Panc1 (cell line): ENCODE measurements around the gene ZNF578. TPM values are rescaled to one million over a fixed set of nuclear protein-coding genes. Genes with fewer than 3 reads are reported as not detected.
"Not testable (repeated sequence)": the region's sequence is repeated elsewhere in the genome, so short reads cannot be mapped to it uniquely, and the experiment has no call there.

ENCODE experiments used
- ATAC-seq: fragments of 200-7000 bp; cut with Tn5 transposase; 2 replicates; pipeline ENCODE4 v1.9.1; 2020; ENCODE audit warnings: mild to moderate bottlenecking, moderate library complexity
- BruUV-seq: library from RNA; stranded (reverse); fragments of 400-500 nt; replicated peaks from 2 replicates; lab custom pipeline; 2021; lab: Mats Ljungman, UMichigan
- CTCF ChIA-PET: fragments of 300-600 bp; sonication (Branson Sonifier 250); formaldehyde crosslinking; loops from one replicate; lab custom pipeline; 2022; ENCODE audit warnings: antibody characterized with exemption; lab: Charles Lee
- POLR2A ChIA-PET: fragments of 300-600 bp; sonication (Branson Sonifier 250); formaldehyde crosslinking; loops from one replicate; lab custom pipeline; 2022; ENCODE audit warnings: antibody characterized with exemption; lab: Charles Lee
- DNase-seq: peaks from one replicate; pipeline ENCODE4 v3.0.0-alpha.2; 2010; ENCODE audit warnings: low read depth, low spot score
- H3K27ac ChIP-seq: 2 replicates; pipeline ENCODE4 v1.5.1; 2011; ENCODE audit warnings: mild to moderate bottlenecking, low read length, inconsistent platforms
- H3K27me3 ChIP-seq: fragments of 200-500 bp; sonication (Bioruptor generic); 2 replicates; pipeline ENCODE4 v1.6.0; 2014; ENCODE audit warnings: low read length, inconsistent platforms; ENCODE audit not compliant: control insufficient read depth, insufficient read depth
- H3K36me3 ChIP-seq: fragments of 200-500 bp; sonication (Bioruptor generic); 2 replicates; pipeline ENCODE4 v1.5.1; 2014; ENCODE audit warnings: inconsistent platforms, mild to moderate bottlenecking, low read length, moderate library complexity; ENCODE audit not compliant: control insufficient read depth, insufficient read depth
- H3K4me1 ChIP-seq: 2 replicates; pipeline ENCODE4 v1.5.1; 2011; ENCODE audit warnings: inconsistent platforms, mild to moderate bottlenecking, low read length, moderate library complexity; ENCODE audit not compliant: control insufficient read depth, insufficient read depth
- H3K4me3 ChIP-seq, 2 experiments: 2 replicates each; pipeline ENCODE4 v1.5.1; 2011 to 2012; ENCODE audit warnings: low read depth in 2 of 2, low read length in 2 of 2, mild to moderate bottlenecking in 2 of 2, inconsistent platforms in 1 of 2, moderate library complexity in 1 of 2
- H3K9me3 ChIP-seq: fragments of 200-500 bp; sonication (Bioruptor generic); 2 replicates; pipeline ENCODE4 v1.5.1; 2014; ENCODE audit warnings: low read depth, mild to moderate bottlenecking, inconsistent platforms, low read length, moderate library complexity; ENCODE audit not compliant: control insufficient read depth, insufficient read depth
- POLR2AphosphoS5 ChIP-seq: IDR thresholded peaks from 2 replicates; pipeline ENCODE4 v1.6.1; 2012; ENCODE audit warnings: mild to moderate bottlenecking, low read depth, low read length, moderate library complexity
- SIN3A ChIP-seq: IDR thresholded peaks from 2 replicates; pipeline ENCODE4 v1.6.1; 2012; ENCODE audit warnings: low read depth, mild to moderate bottlenecking, low read length, moderate library complexity, borderline replicate concordance; ENCODE audit not compliant: insufficient read depth
- TCF7L2 ChIP-seq: IDR thresholded peaks from 2 replicates; pipeline ENCODE4 v1.6.1; 2011; ENCODE audit warnings: mild to moderate bottlenecking, low read depth, low read length, inconsistent platforms
- in situ Hi-C: cut with HindIII; loops from 2 replicates; pipeline ENCODE4 v1.10.0; 2016; ENCODE audit warnings: low sequenced_read_pairs, low pct_unique_long_range_greater_than_20kb
- intact Hi-C: fragments of 100-400 bp; cut with micrococcal nuclease; formaldehyde crosslinking; loops from one replicate; pipeline ENCODE4 v1.10.0; 2022; ENCODE audit not compliant: unreplicated experiment
- total RNA-seq: library from RNA; stranded (reverse); gene quantifications from one replicate; pipeline ENCODE4 v1.2.1, GENCODE V29; 2021; ENCODE audit not compliant: unreplicated experiment
- TF ChIP-seq, protein P1 (sequence below), 2 experiments: IDR thresholded peaks; 2 replicates each; pipeline ENCODE4 v1.6.1; 2011 to 2012; ENCODE audit warnings: low read depth in 2 of 2, control low read depth in 1 of 2, low read length in 1 of 2, mild to moderate bottlenecking in 1 of 2, moderate library complexity in 1 of 2; ENCODE audit not compliant: insufficient read depth in 1 of 2
- TF ChIP-seq, protein P2 (sequence below): fragments of 450-650 bp; IDR thresholded peaks from 2 replicates; pipeline ENCODE4 v1.5.1; 2017; ENCODE audit warnings: mild to moderate bottlenecking

The ZNF578 gene
- total RNA-seq, 1 experiment from 2014 or later = not detected

DNA sequence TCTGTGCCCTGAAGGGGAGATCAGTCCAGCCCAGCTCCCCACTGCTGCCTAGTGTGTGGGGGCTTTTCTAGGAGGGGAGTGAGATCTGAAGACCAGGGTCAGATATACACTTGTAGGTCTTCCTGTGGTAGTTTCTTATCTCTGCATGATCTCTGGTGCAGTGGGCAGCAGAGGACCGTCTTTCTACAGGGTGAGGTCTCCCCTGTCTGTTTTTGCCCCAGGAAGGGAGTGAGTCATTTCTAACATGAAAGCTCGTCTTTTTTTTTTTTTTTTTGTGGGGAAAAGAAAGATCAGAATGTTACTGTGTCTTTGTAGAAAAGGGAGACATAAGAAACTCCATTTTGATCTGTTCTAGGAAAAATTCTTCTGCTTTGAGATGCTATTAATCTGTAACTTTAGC is 65.3 kb downstream of the ZNF578 start:
- POLR2A ChIA-PET = no interaction called here
- in situ Hi-C loops = no loop called here
- CTCF ChIA-PET = no interaction called here
- Histone ChIP-seq H3K4me1 (no peaks in the 10 kb centered on the region), H3K9me3 (no peaks in the 10 kb centered on the region), H3K4me3 (no peak overlapping the region), H3K27ac (no peak overlapping the region), H3K36me3 (no peaks in the 10 kb centered on the region), H3K27me3 (no peaks in the 10 kb centered on the region)
- no TSS peak for BruUV-seq
- intact Hi-C loops = no loop called here
- TF ChIP-seq POLR2AphosphoS5 = no peak
- ATAC-seq (no peak), DNase-seq (no peak)

DNA sequence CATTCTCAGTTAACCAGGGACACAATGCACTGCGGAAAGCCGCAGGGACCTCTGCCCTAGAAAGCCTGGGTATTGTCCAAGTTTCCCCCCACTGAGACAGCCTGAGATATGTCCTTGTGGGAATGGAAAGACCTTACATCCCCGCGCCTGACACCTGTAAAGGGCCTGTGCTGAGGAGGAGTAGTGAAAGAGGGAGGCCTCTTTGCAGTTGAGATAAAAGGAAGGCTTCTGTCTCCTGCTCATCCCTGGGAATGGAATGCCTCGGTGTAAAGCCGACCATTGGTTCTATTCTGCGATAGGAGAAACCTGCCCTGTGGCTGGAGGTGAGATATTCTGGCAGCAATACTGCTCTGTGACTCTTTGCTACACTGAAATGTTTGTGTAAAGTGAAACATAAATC is 65.8 kb downstream of the ZNF578 start:
- in situ Hi-C loops, H3K9me3 ChIP-seq, intact Hi-C loops, BruUV-seq, H3K27me3 ChIP-seq, POLR2A ChIA-PET, H3K27ac ChIP-seq, H3K4me3 ChIP-seq, CTCF ChIA-PET, DNase-seq, ATAC-seq, H3K36me3 ChIP-seq, H3K4me1 ChIP-seq: not testable (repeated sequence)

DNA sequence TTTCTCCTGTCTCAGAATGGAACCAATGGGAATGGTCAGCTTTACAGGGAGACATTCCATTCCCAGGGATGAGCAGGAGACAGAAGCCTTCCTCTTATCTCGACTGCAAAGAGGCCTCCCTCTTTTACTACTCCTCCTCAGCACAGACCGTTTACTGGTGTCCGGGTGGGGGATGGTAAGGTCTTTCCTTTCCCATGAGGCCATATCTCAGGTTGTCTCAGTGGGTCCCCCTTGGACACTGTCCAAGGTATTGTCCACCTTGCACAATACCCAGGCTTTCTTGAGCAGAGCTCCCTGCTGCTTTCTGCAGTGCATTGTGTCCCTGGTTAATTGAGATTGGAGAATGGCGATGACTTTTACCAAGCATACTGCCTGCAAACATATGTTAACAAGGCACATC is 66.7 kb downstream of the ZNF578 start:
- H3K27ac ChIP-seq = no peak overlapping the region
- POLR2A ChIA-PET = no interaction called here
- BruUV-seq = no TSS peak
- CTCF ChIA-PET = no interaction called here
- TF ChIP-seq, protein P1, sequence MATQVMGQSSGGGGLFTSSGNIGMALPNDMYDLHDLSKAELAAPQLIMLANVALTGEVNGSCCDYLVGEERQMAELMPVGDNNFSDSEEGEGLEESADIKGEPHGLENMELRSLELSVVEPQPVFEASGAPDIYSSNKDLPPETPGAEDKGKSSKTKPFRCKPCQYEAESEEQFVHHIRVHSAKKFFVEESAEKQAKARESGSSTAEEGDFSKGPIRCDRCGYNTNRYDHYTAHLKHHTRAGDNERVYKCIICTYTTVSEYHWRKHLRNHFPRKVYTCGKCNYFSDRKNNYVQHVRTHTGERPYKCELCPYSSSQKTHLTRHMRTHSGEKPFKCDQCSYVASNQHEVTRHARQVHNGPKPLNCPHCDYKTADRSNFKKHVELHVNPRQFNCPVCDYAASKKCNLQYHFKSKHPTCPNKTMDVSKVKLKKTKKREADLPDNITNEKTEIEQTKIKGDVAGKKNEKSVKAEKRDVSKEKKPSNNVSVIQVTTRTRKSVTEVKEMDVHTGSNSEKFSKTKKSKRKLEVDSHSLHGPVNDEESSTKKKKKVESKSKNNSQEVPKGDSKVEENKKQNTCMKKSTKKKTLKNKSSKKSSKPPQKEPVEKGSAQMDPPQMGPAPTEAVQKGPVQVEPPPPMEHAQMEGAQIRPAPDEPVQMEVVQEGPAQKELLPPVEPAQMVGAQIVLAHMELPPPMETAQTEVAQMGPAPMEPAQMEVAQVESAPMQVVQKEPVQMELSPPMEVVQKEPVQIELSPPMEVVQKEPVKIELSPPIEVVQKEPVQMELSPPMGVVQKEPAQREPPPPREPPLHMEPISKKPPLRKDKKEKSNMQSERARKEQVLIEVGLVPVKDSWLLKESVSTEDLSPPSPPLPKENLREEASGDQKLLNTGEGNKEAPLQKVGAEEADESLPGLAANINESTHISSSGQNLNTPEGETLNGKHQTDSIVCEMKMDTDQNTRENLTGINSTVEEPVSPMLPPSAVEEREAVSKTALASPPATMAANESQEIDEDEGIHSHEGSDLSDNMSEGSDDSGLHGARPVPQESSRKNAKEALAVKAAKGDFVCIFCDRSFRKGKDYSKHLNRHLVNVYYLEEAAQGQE (IDR thresholded peaks at IDR 0.05; ENCODE audit: insufficient read depth in 1 of 2, low read depth in 2 of 2, low read length in 1 of 2) = no peak
- TF ChIP-seq, protein P2, sequence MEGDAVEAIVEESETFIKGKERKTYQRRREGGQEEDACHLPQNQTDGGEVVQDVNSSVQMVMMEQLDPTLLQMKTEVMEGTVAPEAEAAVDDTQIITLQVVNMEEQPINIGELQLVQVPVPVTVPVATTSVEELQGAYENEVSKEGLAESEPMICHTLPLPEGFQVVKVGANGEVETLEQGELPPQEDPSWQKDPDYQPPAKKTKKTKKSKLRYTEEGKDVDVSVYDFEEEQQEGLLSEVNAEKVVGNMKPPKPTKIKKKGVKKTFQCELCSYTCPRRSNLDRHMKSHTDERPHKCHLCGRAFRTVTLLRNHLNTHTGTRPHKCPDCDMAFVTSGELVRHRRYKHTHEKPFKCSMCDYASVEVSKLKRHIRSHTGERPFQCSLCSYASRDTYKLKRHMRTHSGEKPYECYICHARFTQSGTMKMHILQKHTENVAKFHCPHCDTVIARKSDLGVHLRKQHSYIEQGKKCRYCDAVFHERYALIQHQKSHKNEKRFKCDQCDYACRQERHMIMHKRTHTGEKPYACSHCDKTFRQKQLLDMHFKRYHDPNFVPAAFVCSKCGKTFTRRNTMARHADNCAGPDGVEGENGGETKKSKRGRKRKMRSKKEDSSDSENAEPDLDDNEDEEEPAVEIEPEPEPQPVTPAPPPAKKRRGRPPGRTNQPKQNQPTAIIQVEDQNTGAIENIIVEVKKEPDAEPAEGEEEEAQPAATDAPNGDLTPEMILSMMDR = no peak
- TF ChIP-seq TCF7L2 = no peak
- no peak for TF ChIP-seq SIN3A
- TF ChIP-seq POLR2AphosphoS5 = no peak
- 0 out of 2 replicates have a peak, but pooled peaks cover 3% of the 10 kb centered on the region for H3K9me3 ChIP-seq
- intact Hi-C loops = no loop called here
- no peak for DNase-seq
- in situ Hi-C loops = no loop called here
- no peak for ATAC-seq
- no peaks in the 10 kb centered on the region for H3K27me3 ChIP-seq
- no peaks in the 10 kb centered on the region for H3K4me1 ChIP-seq
- H3K36me3 ChIP-seq = no peaks in the 10 kb centered on the region
- no peak overlapping the region for H3K4me3 ChIP-seq
